CD14-positive monocyte (primary cell): ENCODE results near the gene RTRAF. TPM values are rescaled to one million over a fixed set of nuclear protein-coding genes. Genes with fewer than 3 reads are reported as not detected.

ENCODE experiments used
- DNase-seq, 3 donors: peaks; one replicate each; pipeline ENCODE4 v3.0.0-alpha.2; 2011 to 2022
- H2AFZ ChIP-seq: 2 replicates; pipeline ENCODE4 v1.6.0; 2012; ENCODE audit warnings: mild to moderate bottlenecking, low read depth, low read length, inconsistent platforms; ENCODE audit not compliant: insufficient read depth, poor library complexity, severe bottlenecking
- H3K27ac ChIP-seq, 2 donors: 1 replicate in 1 of 2; 2 replicates in 1 of 2; pipeline ENCODE4 v1.5.1; 2012 to 2013; ENCODE audit warnings: low read length in 2 of 2, control low read depth in 1 of 2, inconsistent platforms in 1 of 2, low read depth in 1 of 2, mild to moderate bottlenecking in 1 of 2
- H3K27me3 ChIP-seq, 2 donors: one replicate each; pipeline versions ENCODE4 v1.6.0 to v1.6.1; 2011 to 2013; ENCODE audit warnings: low read length in 2 of 2; ENCODE audit not compliant: control insufficient read depth in 2 of 2, insufficient read depth in 2 of 2
- H3K36me3 ChIP-seq, 2 donors: replicated peaks in 1 of 2; 1 replicate in 1 of 2; 2 replicates in 1 of 2; pipeline versions ENCODE4 v1.5.1 to v1.6.1; 2012 to 2013; ENCODE audit warnings: low read length in 2 of 2, control low read depth in 1 of 2, inconsistent platforms in 1 of 2, mild to moderate bottlenecking in 1 of 2; ENCODE audit not compliant: insufficient read depth in 2 of 2, control insufficient read depth in 1 of 2
- H3K4me1 ChIP-seq, 2 donors: 1 replicate in 1 of 2; 2 replicates in 1 of 2; pipeline versions ENCODE4 v1.5.1 to v1.6.1; 2012 to 2013; ENCODE audit warnings: low read length in 2 of 2, control low read depth in 1 of 2, inconsistent platforms in 1 of 2, mild to moderate bottlenecking in 1 of 2, moderate library complexity in 1 of 2; ENCODE audit not compliant: insufficient read depth in 2 of 2, control insufficient read depth in 1 of 2
- H3K4me2 ChIP-seq: replicated peaks from 2 replicates; pipeline ENCODE3; 2012; ENCODE audit warnings: low read length, moderate library complexity, mild to moderate bottlenecking; ENCODE audit not compliant: poor library complexity, severe bottlenecking; ENCODE audit errors: extremely low read depth
- H3K4me3 ChIP-seq, 3 experiments: fragments of 200-600 bp in 1 of 3; sonication (generic) in 1 of 3; replicated peaks in 1 of 3; 1 replicate in 2 of 3; 2 replicates in 1 of 3; pipeline ENCODE4 v1.5.1; 2011 to 2013; ENCODE audit warnings: low read length in 3 of 3, mild to moderate bottlenecking in 3 of 3, control low read depth in 2 of 3, low read depth in 2 of 3, inconsistent platforms in 1 of 3, moderate library complexity in 1 of 3
- H3K79me2 ChIP-seq: 2 replicates; pipeline ENCODE4 v1.6.0; 2012; ENCODE audit warnings: mild to moderate bottlenecking, control low read depth, inconsistent platforms, low read length, moderate library complexity; ENCODE audit not compliant: insufficient read depth
- H3K9ac ChIP-seq: 2 replicates; pipeline ENCODE4 v1.6.0; 2017; ENCODE audit warnings: low read length, mild to moderate bottlenecking; ENCODE audit not compliant: insufficient read depth, poor library complexity, severe bottlenecking
- H3K9me3 ChIP-seq, 2 donors: replicated peaks in 1 of 2; 1 replicate in 1 of 2; 2 replicates in 1 of 2; pipeline versions ENCODE4 v1.5.1 to v1.6.1; 2012 to 2013; ENCODE audit warnings: low read length in 2 of 2, control low read depth in 1 of 2; ENCODE audit not compliant: control insufficient read depth in 1 of 2, insufficient read depth in 1 of 2
- H4K20me1 ChIP-seq: 2 replicates; pipeline ENCODE4 v1.6.0; 2012; ENCODE audit warnings: mild to moderate bottlenecking, low read length, control low read depth, moderate library complexity; ENCODE audit not compliant: insufficient read depth
- H3K27ac Mint-ChIP-seq, 7 donors: one replicate each; pipeline ENCODE4 v1.8.0; 2020; ENCODE audit warnings: mild to moderate bottlenecking in 7 of 7, mixed read lengths in 7 of 7, moderate library complexity in 6 of 7, inconsistent platforms in 2 of 7
- H3K27me3 Mint-ChIP-seq, 3 donors: one replicate each; pipeline ENCODE4 v1.8.0; 2021 to 2022; ENCODE audit warnings: low read depth in 3 of 3, mild to moderate bottlenecking in 3 of 3, mixed read lengths in 3 of 3, moderate library complexity in 3 of 3, inconsistent platforms in 1 of 3
- H3K36me3 Mint-ChIP-seq, 2 donors: one replicate each; pipeline ENCODE4 v1.8.0; 2020; ENCODE audit warnings: mixed read lengths in 2 of 2, inconsistent platforms in 1 of 2, mild to moderate bottlenecking in 1 of 2
- H3K4me1 Mint-ChIP-seq: one replicate; pipeline ENCODE4 v1.8.0; 2020; ENCODE audit warnings: mild to moderate bottlenecking, mixed read lengths
- H3K4me3 Mint-ChIP-seq, 2 donors: one replicate each; pipeline ENCODE4 v1.8.0; 2020; ENCODE audit warnings: mild to moderate bottlenecking in 2 of 2, mixed read lengths in 2 of 2, moderate library complexity in 1 of 2
- H3K9me3 Mint-ChIP-seq, 7 donors: one replicate each; pipeline ENCODE4 v1.8.0; 2020 to 2022; ENCODE audit warnings: mixed read lengths in 7 of 7, mild to moderate bottlenecking in 6 of 7, moderate library complexity in 6 of 7, inconsistent platforms in 2 of 7
- CTCF ChIP-seq: fragments of 200-600 bp; IDR thresholded peaks from one replicate; pipeline ENCODE4 v1.8.0; 2022; ENCODE audit warnings: antibody characterized with exemption, mild to moderate bottlenecking
- WGBS: methylation state at CpG from one replicate; pipeline ENCODE4 v1.1.5; 2013; ENCODE audit warnings: missing lambda C conversion rate; ENCODE audit not compliant: insufficient coverage; 5-methylcytosine and 5-hydroxymethylcytosine counted together
- intact Hi-C, 2 donors: fragments of 100-400 bp; cut with micrococcal nuclease; formaldehyde crosslinking; loops; one replicate each; pipeline versions ENCODE4 v1.15.0 to v1.15.1; 2023
- polyA plus RNA-seq, 3 donors: library from polyadenylated mRNA; depleted of rRNA in 1 of 3; unstranded in 2 of 3; stranded (reverse) in 1 of 3; fragments of 300-500 nt in 2 of 3; fragments of >200 nt in 1 of 3; fragmentation: Illumina TruSeq in 2 of 3; gene quantifications; 1 replicate in 2 of 3; 2 replicates in 1 of 3; pipeline ENCODE4 v1.2.3, GENCODE V29; 2012 to 2021

Gene RTRAF
- polyA plus RNA-seq, 3 donors = 51.6 to 152 (median 149) TPM

GRCh38 chr14:51942971-51943370, 46.4 kb upstream of the RTRAF start:
- Histone ChIP-seq H3K27me3 (no peaks in the 10 kb centered on the region), H3K4me1 (no peaks in the 10 kb centered on the region), H3K4me2 (no peak overlapping the region), H3K9me3 (peaks cover 0 to 6% of the 10 kb centered on the region in 2 donors), H3K36me3 (peaks cover 0 to 16% of the 10 kb centered on the region in 2 donors), H2AFZ (no peak overlapping the region), H3K27ac (no peak overlapping the region), H3K4me3 (no peak overlapping the region), H4K20me1 (peaks cover 38% of the 10 kb centered on the region), H3K79me2 (peaks cover 6% of the 10 kb centered on the region), H3K9ac (no peak overlapping the region)
- H3K4me3 Mint-ChIP-seq = no peak overlapping the region
- TF ChIP-seq CTCF = no peak
- H3K27me3 Mint-ChIP-seq = no peaks in the 10 kb centered on the region
- H3K9me3 Mint-ChIP-seq = peaks cover 3 to 20% (median 6%) of the 10 kb centered on the region in 7 donors
- intact Hi-C loops = no loop called here
- peaks cover 27 to 29% of the 10 kb centered on the region in 2 donors for H3K36me3 Mint-ChIP-seq
- no peaks in the 10 kb centered on the region for H3K4me1 Mint-ChIP-seq
- H3K27ac Mint-ChIP-seq = peak overlapping the region in 1 of 7 donors; percentile 38
- no peak for DNase-seq
- WGBS = 100% methylated on average over 1 of the region's 2 CpGs

- H3K4me1 Mint-ChIP-seq = peaks cover 2% of the 10 kb centered on the region
- no peak overlapping the region for H3K4me3 Mint-ChIP-seq
- Histone ChIP-seq H2AFZ (no peak overlapping the region), H3K4me3 (no peak overlapping the region), H3K4me2 (no peak overlapping the region), H3K27me3 (no peaks in the 10 kb centered on the region), H3K4me1 (no peaks in the 10 kb centered on the region), H3K27ac (no peak overlapping the region), H4K20me1 (peaks cover 17% of the 10 kb centered on the region), H3K79me2 (no peaks in the 10 kb centered on the region), H3K9ac (no peak overlapping the region), H3K36me3 (peaks cover 44 to 57% of the 10 kb centered on the region in 2 donors), H3K9me3 (peaks cover 0 to 7% of the 10 kb centered on the region in 2 donors)
- intact Hi-C loops = no loop called here
- DNase-seq = no peak
- no CpG with 5 or more reads among the region's 2 CpGs for WGBS
- TF ChIP-seq CTCF = no peak
- H3K27ac Mint-ChIP-seq = peak overlapping the region in 1 of 7 donors; percentile 2
- peaks cover 58 to 60% of the 10 kb centered on the region in 2 donors for H3K36me3 Mint-ChIP-seq
- H3K9me3 Mint-ChIP-seq = peaks cover 3 to 18% (median 8%) of the 10 kb centered on the region in 7 donors
- no peaks in the 10 kb centered on the region for H3K27me3 Mint-ChIP-seq
Measured at GRCh38 chr14:51950007-51950406, 39.3 kb upstream of the RTRAF start.
